SK-N-SH (cell line): Measurements from ENCODE around the gene ARHGAP26. TPM values are rescaled to one million over a fixed set of nuclear protein-coding genes. Genes with fewer than 3 reads are reported as not detected.

Experiments
- CTCF ChIA-PET: fragments of 300-600, 350-600 bp; formaldehyde crosslinking; extraction: SDS; loops from one replicate; lab custom pipeline; 2021; lab: Yijun Ruan, JAX
- POLR2A ChIA-PET: fragments of 350-600 bp; sonication (Branson Sonifier 250); formaldehyde crosslinking; extraction: SDS; loops from one replicate; lab custom pipeline; 2020; ENCODE audit warnings: antibody characterized with exemption, inconsistent platforms; lab: Yijun Ruan, JAX
- DNase-seq: peaks from one replicate; pipeline ENCODE4 v3.0.0; 2012
- H2AFZ ChIP-seq: fragments of 200-600 bp; sonication (generic); 2 replicates; pipeline ENCODE4 v1.8.1; 2016; ENCODE audit warnings: antibody characterized with exemption, mild to moderate bottlenecking, low read depth
- H3F3A ChIP-seq: fragments of 200-600 bp; sonication (generic); replicated peaks from 2 replicates; pipeline ENCODE3; 2016; ENCODE audit warnings: antibody characterized with exemption, mild to moderate bottlenecking; ENCODE audit not compliant: insufficient read depth
- H3K27ac ChIP-seq, 2 experiments: fragments of 200-500 bp in 1 of 2; fragments of 200-600 bp in 1 of 2; sonication (Bioruptor generic) in 1 of 2; sonication (generic), shearing (Covaris generic) in 1 of 2; 2 replicates each; pipeline versions ENCODE4 v1.5.1 to v1.6.1; 2014 to 2016; ENCODE audit warnings: low read depth in 2 of 2, inconsistent platforms in 1 of 2, low read length in 1 of 2, mild to moderate bottlenecking in 1 of 2, mixed read lengths in 1 of 2
- H3K27me3 ChIP-seq: fragments of 200-600 bp; sonication (generic), shearing (Covaris generic); 2 replicates; pipeline ENCODE4 v1.6.1; 2016; ENCODE audit warnings: mixed run types; ENCODE audit not compliant: insufficient read depth
- H3K36me3 ChIP-seq, 2 experiments: fragments of 200-500 bp in 1 of 2; fragments of 200-600 bp in 1 of 2; sonication (Bioruptor generic) in 1 of 2; sonication (generic) in 1 of 2; replicated peaks in 1 of 2; 2 replicates each; pipeline versions ENCODE3 to v1.5.1; 2014 to 2016; ENCODE audit warnings: low read length in 1 of 2, mild to moderate bottlenecking in 1 of 2; ENCODE audit not compliant: insufficient read depth in 2 of 2, control insufficient read depth in 1 of 2
- H3K4me1 ChIP-seq, 2 experiments: fragments of 200-500 bp in 1 of 2; fragments of 200-600 bp in 1 of 2; sonication (Bioruptor generic) in 1 of 2; sonication (generic), shearing (Covaris generic) in 1 of 2; 2 replicates each; pipeline versions ENCODE4 v1.5.1 to v1.6.1; 2014 to 2016; ENCODE audit warnings: low read depth in 1 of 2, low read length in 1 of 2, mixed run types in 1 of 2; ENCODE audit not compliant: insufficient read depth in 2 of 2, control insufficient read depth in 1 of 2
- H3K4me2 ChIP-seq: fragments of 200-600 bp; sonication (generic), shearing (Covaris generic); 2 replicates; pipeline ENCODE4 v1.6.1; 2017; ENCODE audit warnings: mixed run types
- H3K4me3 ChIP-seq, 2 experiments: fragments of 200-500 bp in 1 of 2; fragments of 200-600 bp in 1 of 2; sonication (Bioruptor generic) in 1 of 2; sonication (generic), shearing (Covaris generic) in 1 of 2; 2 replicates each; pipeline versions ENCODE4 v1.5.1 to v1.8.1; 2014 to 2016; ENCODE audit warnings: low read depth in 2 of 2, inconsistent platforms in 1 of 2, low read length in 1 of 2, mild to moderate bottlenecking in 1 of 2, mixed read lengths in 1 of 2, moderate library complexity in 1 of 2
- H3K79me2 ChIP-seq: fragments of 200-600 bp; sonication (generic); 2 replicates; pipeline ENCODE4 v1.8.1; 2017; ENCODE audit warnings: mild to moderate bottlenecking; ENCODE audit not compliant: insufficient read depth
- H3K9ac ChIP-seq: fragments of 200-600 bp; sonication (generic); 2 replicates; pipeline ENCODE4 v1.6.1; 2017; ENCODE audit warnings: mixed run types
- H3K9me2 ChIP-seq: fragments of 200-600 bp; sonication (generic); 2 replicates; pipeline ENCODE4 v1.6.1; 2017; ENCODE audit warnings: mixed run types
- H3K9me3 ChIP-seq: fragments of 200-600 bp; sonication (generic); 2 replicates; pipeline ENCODE4 v1.6.1; 2017; ENCODE audit warnings: mixed run types, mild to moderate bottlenecking, moderate library complexity
- H4K20me1 ChIP-seq: fragments of 200-600 bp; sonication (generic); 2 replicates; pipeline ENCODE4 v1.6.1; 2017; ENCODE audit warnings: mild to moderate bottlenecking, mixed run types; ENCODE audit not compliant: insufficient read depth
- CTCF ChIP-seq: fragments of 200-600 bp; sonication (generic); IDR thresholded peaks from 2 replicates; pipeline ENCODE4 v1.6.1; 2017; ENCODE audit warnings: antibody characterized with exemption, mild to moderate bottlenecking, moderate library complexity
- ELF1 ChIP-seq: IDR thresholded peaks from 2 replicates; pipeline ENCODE4 v1.4.0; 2012
- EZH2phosphoT487 ChIP-seq: fragments of 200-600 bp; sonication (generic); IDR thresholded peaks from 2 replicates; pipeline ENCODE4 v1.6.1; 2017; ENCODE audit warnings: low read depth, mixed run types, mild to moderate bottlenecking, antibody characterized with exemption, moderate library complexity, borderline replicate concordance
- FOXM1 ChIP-seq: IDR thresholded peaks from 2 replicates; pipeline ENCODE4 v1.4.0; 2012; ENCODE audit warnings: low read depth, mild to moderate bottlenecking
- POLR2AphosphoS5 ChIP-seq: IDR thresholded peaks from 2 replicates; pipeline ENCODE4 v1.6.1; 2012; ENCODE audit warnings: low read depth, low read length
- RAD21 ChIP-seq: IDR thresholded peaks from 2 replicates; pipeline ENCODE4 v1.6.1; 2012; ENCODE audit warnings: mild to moderate bottlenecking, low read length
- REST ChIP-seq: IDR thresholded peaks from 2 replicates; pipeline ENCODE4 v1.6.1; 2012; ENCODE audit warnings: mild to moderate bottlenecking, low read depth, low read length, moderate library complexity
- SMC3 ChIP-seq: IDR thresholded peaks from 2 replicates; pipeline ENCODE4 v1.6.1; 2012; ENCODE audit warnings: low read depth, low read length, improper control_type of control experiment
- TEAD4 ChIP-seq: IDR thresholded peaks from 2 replicates; pipeline ENCODE4 v1.4.0; 2012; ENCODE audit warnings: mild to moderate bottlenecking, borderline replicate concordance; ENCODE audit not compliant: insufficient read depth
- WGBS: methylation state at CpG from one replicate; pipeline ENCODE4 v1.1.6; 2017; ENCODE audit warnings: low lambda C conversion rate; 5-methylcytosine and 5-hydroxymethylcytosine counted together
- polyA plus RNA-seq, 3 experiments: library from polyadenylated mRNA; depleted of rRNA; stranded (reverse); fragments of >200 nt; gene quantifications; 2 replicates each; pipeline ENCODE4 v1.2.3, GENCODE V29; 2012

Gene ARHGAP26
- polyA plus RNA-seq, 1 of the 3 experiments (the other 2 are of a cell fraction): 6.1 TPM

GRCh38 chr5:142913728-142914338 lies 143.7 kb downstream of the ARHGAP26 start:
- Histone ChIP-seq H3F3A (peaks cover 7% of the 10 kb centered on the region), H4K20me1 (no peaks in the 10 kb centered on the region), H3K4me1 (no peaks in the 10 kb centered on the region), H3K27ac (no peak overlapping the region), H3K9me2 (no peaks in the 10 kb centered on the region), H3K4me3 (no peak overlapping the region), H3K4me2 (no peak overlapping the region), H3K79me2 (no peaks in the 10 kb centered on the region), H3K9ac (no peak overlapping the region), H3K36me3 (peaks cover 0 to 61% of the 10 kb centered on the region in 2 experiments), H3K27me3 (no peaks in the 10 kb centered on the region), H3K9me3 (no peaks in the 10 kb centered on the region), H2AFZ (no peak overlapping the region)
- no peak for TF ChIP-seq EZH2phosphoT487
- ChIA-PET CTCF (interaction anchor here (1.0 to 6.3 kb wide), 7 partner anchors 8 to 911 kb away, joined by 3 to 36 read pairs (median 19); no protein-coding TSS in a partner anchor), POLR2A (no interaction called here)
- no peak for DNase-seq
- 89% methylated on average over 9 of the region's 9 CpGs for WGBS

GRCh38 chr5:142915038-142915437 lies 144.9 kb downstream of the ARHGAP26 start:
- DNase-seq: no peak
- Histone ChIP-seq H3K27me3 (no peaks in the 10 kb centered on the region), H3K4me2 (no peak overlapping the region), H3K36me3 (peaks cover 0 to 56% of the 10 kb centered on the region in 2 experiments), H3K79me2 (no peaks in the 10 kb centered on the region), H3K9me2 (no peaks in the 10 kb centered on the region), H3K9ac (no peak overlapping the region), H3F3A (peaks cover 7% of the 10 kb centered on the region), H4K20me1 (no peaks in the 10 kb centered on the region), H3K4me3 (no peak overlapping the region), H2AFZ (no peak overlapping the region), H3K9me3 (no peaks in the 10 kb centered on the region), H3K4me1 (no peaks in the 10 kb centered on the region), H3K27ac (no peak overlapping the region)
- ChIA-PET CTCF (interaction anchor here (0.8 to 6.3 kb wide), 9 partner anchors 10 to 924 kb away, joined by 3 to 36 read pairs (median 6); no protein-coding TSS in a partner anchor), POLR2A (no interaction called here)
- TF ChIP-seq FOXM1 (no peak), POLR2AphosphoS5 (no peak), ELF1 (no peak)
- WGBS: 95% methylated on average over 8 of the region's 8 CpGs

GRCh38 chr5:142915813-142916424 lies 145.7 kb downstream of the ARHGAP26 start:
- ChIA-PET CTCF (interaction anchor here (0.6 to 6.3 kb wide), 16 partner anchors 9 to 1224 kb away, joined by 3 to 36 read pairs (median 4); no protein-coding TSS in a partner anchor), POLR2A (no interaction called here)
- peak overlapping the region in 1 of 2 experiments; percentile 31; a peak in 1 of 4 replicates for H3K4me3 ChIP-seq
- peaks cover 7% of the 10 kb centered on the region for H3F3A ChIP-seq
- peaks cover 0 to 54% of the 10 kb centered on the region in 2 experiments for H3K36me3 ChIP-seq
- H3K27ac ChIP-seq: no peak overlapping the region
- H3K9me3 ChIP-seq: no peaks in the 10 kb centered on the region
- H3K4me1 ChIP-seq: no peaks in the 10 kb centered on the region
- TF ChIP-seq SMC3 (peak; percentile 42), CTCF (peak; percentile 58), FOXM1 (no peak), RAD21 (peak; percentile 61), REST (no peak), TEAD4 (no peak), POLR2AphosphoS5 (no peak)
- peak; percentile 37 for DNase-seq
- H3K9ac ChIP-seq: no peak overlapping the region
- no peaks in the 10 kb centered on the region for H3K9me2 ChIP-seq
- no peaks in the 10 kb centered on the region for H3K79me2 ChIP-seq
- no peaks in the 10 kb centered on the region for H4K20me1 ChIP-seq
- 83% methylated on average over 8 of the region's 8 CpGs for WGBS
- no peaks in the 10 kb centered on the region for H3K27me3 ChIP-seq
- no peak overlapping the region for H2AFZ ChIP-seq
- no peak overlapping the region for H3K4me2 ChIP-seq
